OCI-LY7 (cell line): Measurements from ENCODE around the gene KBTBD13. TPM values are rescaled to one million over a fixed set of nuclear protein-coding genes. Genes with fewer than 3 reads are reported as not detected.

Experiments
- BruUV-seq: library from RNA; stranded (reverse); fragments of 400-500 nt; replicated peaks from 2 replicates; lab custom pipeline; 2021; lab: Mats Ljungman, UMichigan
- CTCF ChIA-PET: fragments of 300-600 bp; sonication (Branson Sonifier 250); formaldehyde crosslinking; loops from one replicate; lab custom pipeline; 2022; ENCODE audit warnings: antibody characterized with exemption; ENCODE audit not compliant: unreplicated experiment; lab: Charles Lee
- POLR2A ChIA-PET: fragments of 300-600 bp; sonication (Branson Sonifier 250); formaldehyde crosslinking; loops from one replicate; lab custom pipeline; 2022; ENCODE audit warnings: antibody characterized with exemption; lab: Charles Lee
- DNase-seq: peaks from one replicate; pipeline ENCODE4 v3.0.0-alpha.2; 2015; ENCODE audit warnings: low spot score
- H2AFZ ChIP-seq: fragments of 200-600 bp; sonication (generic), shearing (Covaris generic); 2 replicates; pipeline ENCODE4 v1.6.1; 2014; ENCODE audit warnings: mild to moderate bottlenecking, antibody characterized with exemption, low read length, moderate library complexity
- H3K27ac ChIP-seq: fragments of 200-600 bp; sonication (generic); 2 replicates; pipeline ENCODE4 v1.5.1; 2014; ENCODE audit warnings: mixed run types, low read depth, mild to moderate bottlenecking, moderate library complexity, low read length, inconsistent platforms; ENCODE audit not compliant: poor library complexity, severe bottlenecking
- H3K36me3 ChIP-seq: fragments of 200-600 bp; sonication (generic); 2 replicates; pipeline ENCODE4 v1.6.1; 2014; ENCODE audit warnings: mild to moderate bottlenecking, antibody characterized with exemption, low read length, moderate library complexity, mixed read lengths; ENCODE audit not compliant: insufficient read depth
- H3K4me1 ChIP-seq: fragments of 200-600 bp; sonication (generic); 2 replicates; pipeline ENCODE4 v1.5.1; 2014; ENCODE audit warnings: mild to moderate bottlenecking, low read length; ENCODE audit not compliant: insufficient read depth, poor library complexity, severe bottlenecking
- H3K4me2 ChIP-seq: fragments of 200-600 bp; sonication (generic); 2 replicates; pipeline ENCODE4 v1.6.1; 2014; ENCODE audit warnings: mild to moderate bottlenecking, low read length
- H3K4me3 ChIP-seq: fragments of 200-600 bp; sonication (generic); 2 replicates; pipeline ENCODE4 v1.5.1; 2014; ENCODE audit warnings: mild to moderate bottlenecking, low read depth, low read length; ENCODE audit not compliant: poor library complexity, severe bottlenecking
- H3K79me2 ChIP-seq: fragments of 200-600 bp; sonication (generic); 2 replicates; pipeline ENCODE4 v1.6.1; 2016; ENCODE audit warnings: low read depth, mild to moderate bottlenecking, low read length, moderate library complexity, mixed read lengths; ENCODE audit not compliant: insufficient read depth
- H3K9me2 ChIP-seq: fragments of 200-600 bp; sonication (generic); 2 replicates; pipeline ENCODE4 v1.6.1; 2016; ENCODE audit warnings: mild to moderate bottlenecking, low read length, mixed read lengths; ENCODE audit not compliant: insufficient read depth
- H3K9me3 ChIP-seq: fragments of 200-600 bp; sonication (generic); 2 replicates; pipeline ENCODE4 v1.6.1; 2014; ENCODE audit warnings: mild to moderate bottlenecking, mixed run types, low read length, mixed read lengths
- H4K20me1 ChIP-seq: fragments of 200-600 bp; sonication (generic); 2 replicates; pipeline ENCODE4 v1.6.1; 2014; ENCODE audit warnings: mild to moderate bottlenecking, antibody characterized with exemption, low read length, moderate library complexity, mixed read lengths; ENCODE audit not compliant: insufficient read depth
- CTCF ChIP-seq: fragments of 200-600 bp; sonication (generic); conservative IDR thresholded peaks from 2 replicates; pipeline ENCODE4 v1.5.1; 2014; ENCODE audit warnings: mild to moderate bottlenecking, antibody characterized with exemption, low read length, moderate library complexity, mixed read lengths
- EZH2phosphoT487 ChIP-seq: fragments of 200-600 bp; sonication (generic); IDR thresholded peaks from 2 replicates; pipeline ENCODE4 v1.6.1; 2018; ENCODE audit warnings: low read depth, borderline replicate concordance, mild to moderate bottlenecking, mixed run types, antibody characterized with exemption, low read length, moderate library complexity, mixed read lengths
- intact Hi-C: fragments of 100-400 bp; cut with micrococcal nuclease; formaldehyde crosslinking; loops from one replicate; pipeline ENCODE4 v1.10.0; 2022; ENCODE audit not compliant: unreplicated experiment
- total RNA-seq, 2 experiments: library from RNA; depleted of rRNA in 1 of 2; stranded (reverse); fragments of >200 nt in 1 of 2; shearing (Covaris generic) in 1 of 2; gene quantifications; 2 replicates each; pipeline ENCODE4 v1.2.3, GENCODE V29; 2014 to 2022

The KBTBD13 gene
- total RNA-seq, 2 experiments from 2014 or later: not detected

DNA sequence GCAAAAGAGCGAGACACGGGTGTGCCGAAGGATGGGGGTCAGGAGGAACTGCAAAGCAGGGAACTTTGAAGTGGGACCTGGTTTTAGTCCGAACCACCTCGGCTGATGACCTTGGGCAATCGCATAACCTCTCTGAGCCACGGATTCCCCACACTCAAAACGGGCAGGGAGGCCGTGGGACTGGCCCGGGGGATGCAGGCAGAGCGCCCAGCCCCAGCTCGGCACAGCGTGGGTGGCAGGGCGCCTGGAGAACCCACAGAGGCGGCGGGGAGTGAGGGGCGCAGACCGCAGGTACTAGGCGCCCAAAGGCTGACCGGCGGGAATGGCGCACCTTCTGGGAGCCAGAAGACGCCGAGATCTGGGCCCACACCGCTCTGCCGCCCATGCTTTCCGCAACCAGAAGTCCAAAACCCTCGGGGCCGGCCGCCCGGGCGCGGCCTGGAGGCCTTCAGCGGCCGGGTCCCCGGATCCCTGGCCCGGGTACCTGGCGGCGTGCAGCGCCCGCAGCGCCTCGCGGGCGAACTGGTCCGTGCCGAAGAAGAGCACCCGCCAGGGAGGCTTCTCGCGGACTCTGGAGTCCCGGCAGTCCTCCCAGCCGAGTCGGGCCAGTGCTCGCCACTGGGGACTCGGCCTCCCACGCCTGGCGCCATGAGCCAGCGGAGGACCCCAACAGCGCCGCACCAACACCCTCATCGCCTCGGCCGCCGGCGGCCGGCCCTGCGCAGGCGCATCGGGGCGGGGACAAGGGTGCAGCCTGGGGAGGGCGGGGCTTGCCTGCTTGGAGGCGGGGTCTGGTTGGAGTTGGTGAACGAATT, 47.4 kb upstream of the KBTBD13 start, which contains the start of gene MTFMT:
Gene MTFMT (minus strand): TSS at position 719 of the 815 bp plus-strand sequence. CDS start 26 bp downstream, at position 693.
- CTCF ChIA-PET: no interaction called here

GRCh38 chr15:65029736-65030208, 46.8 kb upstream of the KBTBD13 start:
- Histone ChIP-seq H3K4me3 (peak overlapping the region; percentile 80), H3K4me2 (no peak overlapping the region; the same call in 1 of the 2 replicates), H4K20me1 (no peaks in the 10 kb centered on the region), H3K27ac (no peak overlapping the region), H3K36me3 (peaks cover 18% of the 10 kb centered on the region; the same call in 1 of the 2 replicates), H3K9me2 (no peaks in the 10 kb centered on the region), H2AFZ (no peak overlapping the region; the same call in 1 of the 2 replicates), H3K4me1 (peaks cover 23% of the 10 kb centered on the region), H3K79me2 (peaks cover 13% of the 10 kb centered on the region; the same call in 1 of the 2 replicates), H3K9me3 (no peaks in the 10 kb centered on the region)
- TF ChIP-seq EZH2phosphoT487: no peak
- TF ChIP-seq CTCF: no peak
- no TSS peak for BruUV-seq
- POLR2A ChIA-PET: no interaction called here
- no peak for DNase-seq
- intact Hi-C loops: loop anchor here (5.0 to 10.0 kb wide), 3 partner anchors 155 to 297 kb away; partner anchors contain the start of genes CLPX and PLEKHO2
- CTCF ChIA-PET: interaction anchor here (0.6 kb wide), 1 partner anchor 867 kb away, joined by 3 read pairs; the partner anchor contains the start of gene PPIB

More for the DNA sequence above, 47.4 kb upstream of the KBTBD13 start, which contains the start of gene MTFMT:
- H4K20me1 ChIP-seq: no peaks in the 10 kb centered on the region
- intact Hi-C loops: loop anchor here (5.0 kb wide), 2 partner anchors 187 to 297 kb away; partner anchors contain the start of gene PLEKHO2
- POLR2A ChIA-PET: no interaction called here
- H2AFZ ChIP-seq: peak within 1 kb of the TSS; percentile 24
- no TSS peak for BruUV-seq
- H3K27ac ChIP-seq: no peak within 1 kb of the TSS
- no peaks in the 10 kb centered on the region for H3K9me2 ChIP-seq
- peak; percentile 88 for DNase-seq
- H3K4me1 ChIP-seq: peaks cover 23% of the 10 kb centered on the region
- H3K79me2 ChIP-seq: peaks cover 13% of the 10 kb centered on the region; the same call in 1 of the 2 replicates
- no peaks in the 10 kb centered on the region for H3K9me3 ChIP-seq
- H3K36me3 ChIP-seq: peaks cover 25% of the 10 kb centered on the region
- TF ChIP-seq CTCF: no peak; the same call in 1 of the 2 replicates
- no peak for TF ChIP-seq EZH2phosphoT487
- H3K4me2 ChIP-seq: peak within 1 kb of the TSS; percentile 75
- peak within 1 kb of the TSS; percentile 80 for H3K4me3 ChIP-seq
